Subcutaneous abdominal adipose tissue (tissue), 5 donors: Measurements from ENCODE around the gene ID3.

Experiments
- H3K27ac ChIP-seq: one replicate; pipeline ENCODE4 v1.7.0; 2013; ENCODE audit warnings: low read depth, mild to moderate bottlenecking, inconsistent platforms, low read length, moderate library complexity
- H3K27me3 ChIP-seq, 5 donors: one replicate each; pipeline ENCODE4 v1.7.0; 2013; ENCODE audit warnings: low read length in 5 of 5, inconsistent platforms in 1 of 5; ENCODE audit not compliant: control insufficient read depth in 5 of 5, insufficient read depth in 4 of 5
- H3K36me3 ChIP-seq, 5 donors: one replicate each; pipeline ENCODE4 v1.7.0; 2013; ENCODE audit warnings: low read length in 5 of 5; ENCODE audit not compliant: control insufficient read depth in 5 of 5, insufficient read depth in 5 of 5
- H3K4me1 ChIP-seq, 5 donors: one replicate each; pipeline ENCODE4 v1.7.0; 2013; ENCODE audit warnings: low read length in 5 of 5, mild to moderate bottlenecking in 3 of 5, moderate library complexity in 1 of 5; ENCODE audit not compliant: control insufficient read depth in 5 of 5, insufficient read depth in 5 of 5
- H3K4me3 ChIP-seq, 5 donors: one replicate each; pipeline ENCODE4 v1.7.0; 2013; ENCODE audit warnings: low read length in 5 of 5, low read depth in 1 of 5
- H3K9ac ChIP-seq, 5 donors: one replicate each; pipeline ENCODE4 v1.7.0; 2013; ENCODE audit warnings: low read length in 5 of 5, mild to moderate bottlenecking in 4 of 5, moderate library complexity in 3 of 5
- H3K9me3 ChIP-seq, 5 donors: one replicate each; pipeline ENCODE4 v1.7.0; 2013; ENCODE audit warnings: low read length in 5 of 5; ENCODE audit not compliant: control insufficient read depth in 5 of 5
- donor health status: healthy.
- donor health status: healthy.
- donor health status: healthy.
- donor health status: healthy.
- donor health status: healthy.

The ID3 gene

DNA sequence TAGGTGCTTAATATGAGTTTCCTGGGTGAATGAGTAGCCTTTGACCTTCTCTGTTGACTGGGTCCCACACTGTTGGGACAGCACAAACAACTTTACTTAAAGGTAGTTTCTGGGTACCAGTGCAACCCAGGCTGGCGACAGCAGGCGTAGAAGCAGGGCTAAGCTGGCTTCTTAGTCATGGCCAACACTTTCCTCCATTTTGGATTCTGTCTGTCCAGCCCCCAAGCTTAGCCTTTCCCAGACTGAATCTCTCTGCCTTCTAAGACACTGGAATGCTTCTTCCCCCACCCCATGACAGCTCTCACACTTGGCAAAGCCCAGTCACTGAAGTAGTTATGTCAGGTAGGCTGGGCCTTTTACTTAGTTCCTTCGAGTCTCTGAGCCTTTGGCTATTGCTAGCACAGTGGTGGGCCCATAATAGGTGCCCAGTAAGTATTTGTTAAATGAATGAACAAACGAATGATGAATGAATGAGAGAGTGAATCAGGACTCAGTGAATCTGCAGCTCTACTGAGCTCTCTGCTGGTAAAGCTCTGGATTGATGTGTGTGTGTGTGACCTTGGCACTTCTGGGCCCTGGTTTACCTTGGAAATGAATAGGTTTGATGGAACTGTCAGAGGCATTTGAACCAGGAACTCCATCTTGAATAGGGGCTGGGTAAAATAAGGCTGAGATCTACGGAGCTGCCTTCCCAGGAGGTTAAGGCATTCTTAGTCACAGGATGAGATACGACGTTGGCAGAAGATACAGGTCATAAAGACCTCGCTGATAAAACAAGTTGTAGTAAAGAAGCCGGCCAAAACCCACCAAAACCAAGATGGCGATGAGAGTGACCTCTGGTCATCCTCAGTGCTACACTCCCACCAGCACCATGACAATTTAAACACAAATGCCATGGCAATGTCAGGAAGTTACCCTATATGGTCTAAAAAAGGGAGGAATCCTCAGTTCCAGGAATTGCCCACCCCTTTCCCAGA, 37.4 kb upstream of the ID3 start:
- Histone ChIP-seq H3K27ac (no peak overlapping the region), H3K27me3 (no peaks in the 10 kb centered on the region), H3K4me3 (no peak overlapping the region), H3K9me3 (no peaks in the 10 kb centered on the region), H3K4me1 (peaks cover 0 to 15% (median 0%) of the 10 kb centered on the region in 5 donors), H3K9ac (no peak overlapping the region), H3K36me3 (no peaks in the 10 kb centered on the region)

DNA sequence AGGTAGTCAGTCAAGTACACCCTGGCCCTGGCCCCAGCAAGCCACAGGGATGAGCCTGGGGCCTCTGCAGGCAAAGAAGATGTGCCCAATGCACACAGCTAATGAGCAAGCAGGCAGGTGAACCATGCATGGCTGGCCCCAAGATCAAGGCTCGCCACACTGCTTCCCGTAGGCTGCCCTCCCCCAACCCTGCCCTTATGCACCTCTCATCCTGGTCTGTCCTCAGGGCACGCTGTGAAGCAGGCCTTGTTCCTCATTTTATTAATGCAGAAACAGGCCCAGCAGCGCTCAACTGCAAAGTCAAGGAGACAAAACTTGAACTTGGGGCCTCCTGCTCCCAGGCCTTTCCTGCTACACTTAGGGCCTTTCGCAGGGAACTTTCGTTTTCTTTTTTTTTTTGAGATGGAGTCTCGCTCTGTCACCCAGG, 35.6 kb upstream of the ID3 start:
- no peak overlapping the region for H3K27ac ChIP-seq
- peaks cover 0 to 18% (median 0%) of the 10 kb centered on the region in 5 donors for H3K4me1 ChIP-seq

GRCh38 chr1:23594149-23594907, 35.0 kb upstream of the ID3 start:
- Histone ChIP-seq H3K4me3 (no peak overlapping the region), H3K9ac (no peak overlapping the region), H3K27ac (no peak overlapping the region), H3K9me3 (no peaks in the 10 kb centered on the region), H3K27me3 (no peaks in the 10 kb centered on the region), H3K36me3 (no peaks in the 10 kb centered on the region), H3K4me1 (peaks cover 0 to 18% (median 0%) of the 10 kb centered on the region in 5 donors)

More for the DNA sequence above, 35.6 kb upstream of the ID3 start:
- Histone ChIP-seq H3K4me3 (no peak overlapping the region), H3K36me3 (no peaks in the 10 kb centered on the region), H3K27me3 (no peaks in the 10 kb centered on the region), H3K9ac (no peak overlapping the region), H3K9me3 (no peaks in the 10 kb centered on the region)

DNA sequence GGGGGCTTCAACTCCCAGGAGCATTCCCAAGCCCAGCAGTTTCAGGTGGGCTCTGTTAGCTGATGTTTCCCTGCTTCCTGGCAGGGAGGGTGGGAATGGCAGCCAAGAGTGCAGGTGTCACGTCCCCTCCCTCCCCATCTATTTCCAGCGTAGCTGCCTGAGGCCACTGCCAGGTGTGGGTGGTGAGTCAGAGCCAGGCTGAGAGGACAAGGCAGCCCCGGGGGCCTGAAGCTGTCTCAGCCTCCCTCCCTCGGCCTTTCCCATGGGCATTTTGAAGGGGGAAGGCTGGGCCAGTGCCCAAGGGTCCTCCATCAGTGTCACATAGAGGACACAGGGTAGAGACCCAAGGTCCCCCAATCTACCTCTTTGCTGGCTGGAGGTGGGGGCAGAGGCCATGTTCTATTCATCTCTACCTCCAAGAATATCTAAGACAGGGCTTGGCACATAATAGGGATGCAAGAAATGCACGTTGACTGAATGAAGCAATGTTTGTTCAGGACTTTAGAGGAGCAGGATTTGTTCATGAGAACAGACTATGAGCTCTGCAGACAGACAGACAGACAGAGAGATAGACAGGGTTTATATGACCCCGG, 34.4 kb upstream of the ID3 start:
- Histone ChIP-seq H3K4me3 (no peak overlapping the region), H3K27ac (no peak overlapping the region), H3K27me3 (no peaks in the 10 kb centered on the region), H3K36me3 (no peaks in the 10 kb centered on the region), H3K4me1 (peaks cover 0 to 18% (median 0%) of the 10 kb centered on the region in 5 donors), H3K9ac (no peak overlapping the region), H3K9me3 (no peaks in the 10 kb centered on the region)

DNA sequence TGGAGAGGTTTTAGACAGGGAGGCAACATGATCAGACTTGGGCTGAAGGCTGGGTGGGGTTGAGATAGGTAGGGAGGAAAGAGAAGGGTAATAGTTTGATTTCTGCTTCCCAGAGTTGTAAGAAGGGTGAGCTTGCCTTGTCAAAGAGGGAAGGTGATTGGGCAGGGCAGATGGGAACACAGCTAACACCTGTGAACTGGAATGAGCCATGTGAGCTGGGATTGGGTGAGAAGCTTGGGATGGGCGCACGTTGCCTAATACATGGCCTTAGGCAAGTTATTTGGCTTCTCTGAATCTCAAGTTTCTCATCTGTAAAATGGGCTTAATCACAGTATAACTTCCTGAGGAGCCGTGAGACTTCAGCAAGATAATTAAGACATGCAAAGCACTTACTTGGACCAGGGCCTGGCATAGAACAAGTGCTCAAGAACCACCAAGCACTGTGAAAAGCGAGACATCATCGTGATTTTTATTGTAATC, 33.8 kb upstream of the ID3 start:
- Histone ChIP-seq H3K4me3 (no peak overlapping the region), H3K27me3 (no peaks in the 10 kb centered on the region), H3K4me1 (peaks cover 0 to 15% (median 0%) of the 10 kb centered on the region in 5 donors), H3K9ac (no peak overlapping the region), H3K9me3 (no peaks in the 10 kb centered on the region), H3K27ac (no peak overlapping the region), H3K36me3 (no peaks in the 10 kb centered on the region)

DNA sequence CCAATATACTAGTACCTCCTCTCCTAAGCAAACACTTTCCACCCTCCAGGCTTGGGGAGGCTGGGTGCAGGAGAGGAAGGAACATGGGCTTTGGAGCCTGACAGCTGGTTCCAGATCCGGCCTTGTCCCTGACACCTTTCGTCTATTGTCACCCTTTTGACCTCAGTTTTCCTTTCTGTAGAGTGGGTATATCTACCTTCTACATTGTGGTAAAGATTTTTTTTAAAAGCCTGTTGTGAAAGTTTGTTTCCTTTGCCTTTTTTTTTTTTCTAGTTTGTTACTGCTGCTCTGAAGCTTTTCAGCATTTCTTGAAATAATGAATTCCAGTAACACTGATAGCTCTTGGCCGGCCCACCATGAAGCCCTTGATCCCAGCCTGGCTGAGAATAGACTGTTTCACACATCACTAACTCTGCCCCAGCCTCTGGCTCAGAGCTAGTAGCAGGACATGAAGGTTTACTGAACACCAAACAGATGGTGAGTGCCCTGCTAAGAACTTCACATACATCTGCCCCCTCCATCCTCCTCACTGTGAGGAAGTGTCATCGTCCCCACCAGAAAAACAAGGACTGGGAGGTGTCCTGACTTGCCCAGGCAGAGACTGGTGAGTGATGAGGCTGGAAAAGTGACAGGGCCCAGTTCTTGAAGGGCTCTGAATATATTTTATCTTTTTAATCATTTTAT, 33.0 kb upstream of the ID3 start:
- H3K4me1 ChIP-seq, result peaks cover 0 to 9% (median 0%) of the 10 kb centered on the region in 5 donors

GRCh38 chr1:23591460-23592208, 32.3 kb upstream of the ID3 start:
- H3K9ac ChIP-seq, result no peak overlapping the region
- H3K36me3 ChIP-seq, result no peaks in the 10 kb centered on the region
- no peaks in the 10 kb centered on the region for H3K9me3 ChIP-seq
- H3K4me1 ChIP-seq, result peaks cover 0 to 13% (median 4%) of the 10 kb centered on the region in 5 donors
- no peak overlapping the region for H3K27ac ChIP-seq
- no peak overlapping the region for H3K4me3 ChIP-seq
- no peaks in the 10 kb centered on the region for H3K27me3 ChIP-seq

More for the DNA sequence above, 33.0 kb upstream of the ID3 start:
- no peak overlapping the region for H3K9ac ChIP-seq
- no peaks in the 10 kb centered on the region for H3K36me3 ChIP-seq
- no peaks in the 10 kb centered on the region for H3K9me3 ChIP-seq
- no peak overlapping the region for H3K27ac ChIP-seq
- H3K4me3 ChIP-seq, result no peak overlapping the region
- H3K27me3 ChIP-seq, result no peaks in the 10 kb centered on the region

- Histone ChIP-seq H3K27me3 (no peaks in the 10 kb centered on the region), H3K4me1 (peaks cover 0 to 18% (median 10%) of the 10 kb centered on the region in 5 donors), H3K9ac (no peak overlapping the region), H3K4me3 (no peak overlapping the region), H3K9me3 (no peaks in the 10 kb centered on the region), H3K36me3 (no peaks in the 10 kb centered on the region), H3K27ac (no peak overlapping the region)
Measured at GRCh38 chr1:23590058-23590783, 30.9 kb upstream of the ID3 start.
